Colonic mucosa (tissue), 4 donors: ENCODE data around the gene CLDN4. TPM values are rescaled to one million over a fixed set of nuclear protein-coding genes. Genes with fewer than 3 reads are reported as not detected.

Source experiments
- DNase-seq: peaks from one replicate; pipeline ENCODE4 v3.0.0-alpha.2; 2020
- H3K27ac ChIP-seq: fragments of 200-600 bp; one replicate; pipeline ENCODE4 v1.8.0; 2021
- H3K27me3 ChIP-seq: fragments of 200-600 bp; one replicate; pipeline ENCODE4 v1.8.0; 2021
- H3K36me3 ChIP-seq: fragments of 200-600 bp; one replicate; pipeline ENCODE4 v1.8.0; 2021
- H3K4me1 ChIP-seq: fragments of 200-600 bp; one replicate; pipeline ENCODE4 v1.8.0; 2021; ENCODE audit warnings: mild to moderate bottlenecking
- H3K4me3 ChIP-seq: fragments of 200-600 bp; one replicate; pipeline ENCODE4 v1.8.0; 2021
- H3K9ac ChIP-seq, 2 donors: one replicate each; pipeline ENCODE4 v1.7.0; 2013; ENCODE audit warnings: control low read depth in 2 of 2, low read depth in 2 of 2, low read length in 2 of 2
- H3K9me3 ChIP-seq: fragments of 200-600 bp; one replicate; pipeline ENCODE4 v1.8.0; 2021
- intact Hi-C: fragments of 100-400 bp; cut with DNase I; formaldehyde crosslinking; loops from one replicate; pipeline ENCODE4 v1.14.1; 2022
- total RNA-seq, 2 donors: library from RNA; stranded (reverse); fragmentation: NEBNext Ultra II Directional in 1 of 2; extraction: Animal tissue kit (Norgen Biotek cat#: 25700) in 1 of 2; gene quantifications; one replicate each; pipeline ENCODE4 v1.2.1, GENCODE V29; 2021
- TF ChIP-seq, protein P1 (sequence below): fragments of 200-600 bp; IDR thresholded peaks from one replicate; pipeline ENCODE4 v1.8.0; 2022; ENCODE audit warnings: antibody characterized with exemption, mild to moderate bottlenecking
- donor health status: healthy.
- donor health status: DM: no; HTN: no; CAD: no.
- donor health status: DM: no; HTN: no; CAD: no.

Gene CLDN4
- total RNA-seq, 2 donors from 2014 or later = 568 to 932 TPM

DNA sequence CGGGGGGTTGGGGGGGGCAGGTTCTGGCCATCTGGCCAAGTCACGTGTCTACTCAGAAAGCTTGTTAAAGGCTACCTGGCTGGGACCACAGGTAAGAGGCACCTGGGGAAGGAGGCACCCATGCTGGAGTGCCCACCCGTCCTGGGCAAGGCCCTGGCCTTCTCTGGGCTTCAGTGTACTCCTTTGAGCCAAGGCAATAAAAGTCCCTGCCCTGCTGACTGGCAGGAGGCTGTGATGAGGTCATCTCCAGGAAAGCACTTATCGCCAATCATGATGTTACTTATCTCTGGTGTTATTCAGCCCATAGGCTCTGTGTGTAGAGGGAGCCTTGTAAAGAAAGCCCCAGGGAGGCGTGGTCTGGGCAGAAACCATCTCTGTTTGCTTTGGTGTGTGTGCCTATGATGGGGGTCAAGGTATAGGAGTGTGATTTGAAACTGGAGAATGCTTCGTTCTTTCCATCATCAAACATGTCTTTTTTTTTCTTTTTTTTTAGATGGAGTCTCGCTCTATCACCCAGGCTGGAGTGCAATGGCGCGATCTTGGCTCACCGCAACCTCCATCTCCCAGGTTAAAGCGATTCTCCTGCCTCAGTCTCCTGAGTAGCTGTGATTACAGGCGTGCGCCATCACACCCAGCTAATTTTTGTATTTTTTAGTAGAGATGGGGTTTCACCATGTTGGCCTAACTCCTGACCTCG is 2.5 kb upstream of the CLDN4 start:
- Histone ChIP-seq H3K27ac (peak overlapping the region; percentile 85), H3K9ac (peak overlapping the region in 1 of 2 donors; percentile 99), H3K9me3 (no peaks in the 10 kb centered on the region), H3K27me3 (no peaks in the 10 kb centered on the region), H3K36me3 (no peaks in the 10 kb centered on the region), H3K4me1 (peaks cover 9% of the 10 kb centered on the region), H3K4me3 (peak overlapping the region; percentile 50)
- TF ChIP-seq, protein P1, sequence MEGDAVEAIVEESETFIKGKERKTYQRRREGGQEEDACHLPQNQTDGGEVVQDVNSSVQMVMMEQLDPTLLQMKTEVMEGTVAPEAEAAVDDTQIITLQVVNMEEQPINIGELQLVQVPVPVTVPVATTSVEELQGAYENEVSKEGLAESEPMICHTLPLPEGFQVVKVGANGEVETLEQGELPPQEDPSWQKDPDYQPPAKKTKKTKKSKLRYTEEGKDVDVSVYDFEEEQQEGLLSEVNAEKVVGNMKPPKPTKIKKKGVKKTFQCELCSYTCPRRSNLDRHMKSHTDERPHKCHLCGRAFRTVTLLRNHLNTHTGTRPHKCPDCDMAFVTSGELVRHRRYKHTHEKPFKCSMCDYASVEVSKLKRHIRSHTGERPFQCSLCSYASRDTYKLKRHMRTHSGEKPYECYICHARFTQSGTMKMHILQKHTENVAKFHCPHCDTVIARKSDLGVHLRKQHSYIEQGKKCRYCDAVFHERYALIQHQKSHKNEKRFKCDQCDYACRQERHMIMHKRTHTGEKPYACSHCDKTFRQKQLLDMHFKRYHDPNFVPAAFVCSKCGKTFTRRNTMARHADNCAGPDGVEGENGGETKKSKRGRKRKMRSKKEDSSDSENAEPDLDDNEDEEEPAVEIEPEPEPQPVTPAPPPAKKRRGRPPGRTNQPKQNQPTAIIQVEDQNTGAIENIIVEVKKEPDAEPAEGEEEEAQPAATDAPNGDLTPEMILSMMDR = no peak
- intact Hi-C loops = no loop called here
- DNase-seq = peak; percentile 93

GRCh38 chr7:73828972-73829371 is 1.8 kb upstream of the CLDN4 start:
- H3K27me3 ChIP-seq = no peaks in the 10 kb centered on the region

GRCh38 chr7:73829505-73829904 is 1.3 kb upstream of the CLDN4 start:
- Histone ChIP-seq H3K27me3 (no peaks in the 10 kb centered on the region), H3K4me1 (peaks cover 9% of the 10 kb centered on the region), H3K4me3 (peak overlapping the region; percentile 50)

More at GRCh38 chr7:73828972-73829371, 1.8 kb upstream of the CLDN4 start:
- peak overlapping the region; percentile 85 for H3K27ac ChIP-seq
- TF ChIP-seq, protein P1 = no peak
- intact Hi-C loops = no loop called here
- DNase-seq = no peak
- H3K4me1 ChIP-seq = peaks cover 9% of the 10 kb centered on the region
- H3K36me3 ChIP-seq = no peaks in the 10 kb centered on the region
- peak overlapping the region; percentile 50 for H3K4me3 ChIP-seq
- peak overlapping the region; percentile 75 to 99 for H3K9ac ChIP-seq
- H3K9me3 ChIP-seq = no peaks in the 10 kb centered on the region

DNA sequence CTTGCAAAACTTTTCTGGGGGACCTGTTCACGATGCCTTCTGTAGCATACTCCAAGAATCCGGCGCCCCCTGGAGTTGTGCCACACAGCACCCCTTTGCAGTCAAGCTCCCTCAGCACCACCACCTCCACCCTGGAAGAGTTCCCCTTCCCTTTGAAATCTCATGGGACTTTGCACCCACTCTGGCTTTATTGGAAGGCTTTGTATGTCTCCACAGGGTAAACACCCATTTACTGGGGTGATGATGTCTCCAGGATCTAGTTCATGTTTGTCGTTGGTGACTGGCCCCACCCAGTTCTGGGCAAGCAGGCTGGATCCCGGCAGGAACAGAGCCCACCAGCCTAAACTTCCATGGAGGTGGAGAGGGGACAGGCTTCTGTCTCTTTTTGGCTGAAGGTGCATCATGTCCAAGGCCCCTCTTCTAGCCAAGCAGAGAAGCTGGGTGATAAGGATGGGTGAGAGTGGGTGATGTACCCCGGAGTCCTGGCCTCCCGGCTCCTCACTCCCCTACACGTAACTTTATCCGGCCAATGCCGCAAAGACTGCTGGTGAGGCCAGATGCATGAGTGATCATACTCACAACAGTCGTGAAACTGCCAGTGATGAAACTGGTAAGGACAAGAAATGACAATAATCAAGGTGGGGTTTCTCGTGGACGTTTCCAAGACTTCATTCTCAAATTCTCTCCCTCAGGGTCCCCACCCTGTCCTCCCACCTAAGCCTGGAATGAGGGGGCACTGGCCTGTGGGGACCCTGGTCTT is 695 bp upstream of the CLDN4 start:
- Histone ChIP-seq H3K36me3 (no peaks in the 10 kb centered on the region), H3K9ac (peak overlapping the region; percentile 82 to 99), H3K4me1 (peaks cover 9% of the 10 kb centered on the region), H3K9me3 (no peaks in the 10 kb centered on the region), H3K4me3 (peak overlapping the region; percentile 50), H3K27me3 (no peaks in the 10 kb centered on the region), H3K27ac (peak overlapping the region; percentile 85)
- TF ChIP-seq, protein P1 = no peak
- intact Hi-C loops = loop anchor here (2.0 to 5.0 kb wide), 2 partner anchors 61 to 93 kb away; partner anchors contain the start of gene ABHD11
- DNase-seq = peak; percentile 88

More at GRCh38 chr7:73829505-73829904, 1.3 kb upstream of the CLDN4 start:
- peak overlapping the region; percentile 85 for H3K27ac ChIP-seq
- DNase-seq = peak; percentile 62
- intact Hi-C loops = no loop called here
- TF ChIP-seq, protein P1 = no peak
- no peaks in the 10 kb centered on the region for H3K36me3 ChIP-seq
- H3K9ac ChIP-seq = peak overlapping the region; percentile 75 to 99
- H3K9me3 ChIP-seq = no peaks in the 10 kb centered on the region

GRCh38 chr7:73831584-73831833 is 713 bp downstream of the CLDN4 start:
- Histone ChIP-seq H3K4me1 (peaks cover 4% of the 10 kb centered on the region), H3K27me3 (no peaks in the 10 kb centered on the region), H3K4me3 (peak overlapping the region; percentile 50), H3K36me3 (no peaks in the 10 kb centered on the region), H3K27ac (peak overlapping the region; percentile 85), H3K9ac (peak overlapping the region; percentile 99), H3K9me3 (no peaks in the 10 kb centered on the region)
- no peak for DNase-seq
- TF ChIP-seq, protein P1 = no peak
- intact Hi-C loops = loop anchor here (2.0 to 5.0 kb wide), 2 partner anchors 63 to 94 kb away; partner anchors contain the start of gene ABHD11
